Measurements from ENCODE around the gene AICDA.
"Not testable (repeated sequence)": the region's sequence is repeated elsewhere in the genome, so short reads cannot be mapped to it uniquely, and the experiment has no call there.

AICDA gene

DNA sequence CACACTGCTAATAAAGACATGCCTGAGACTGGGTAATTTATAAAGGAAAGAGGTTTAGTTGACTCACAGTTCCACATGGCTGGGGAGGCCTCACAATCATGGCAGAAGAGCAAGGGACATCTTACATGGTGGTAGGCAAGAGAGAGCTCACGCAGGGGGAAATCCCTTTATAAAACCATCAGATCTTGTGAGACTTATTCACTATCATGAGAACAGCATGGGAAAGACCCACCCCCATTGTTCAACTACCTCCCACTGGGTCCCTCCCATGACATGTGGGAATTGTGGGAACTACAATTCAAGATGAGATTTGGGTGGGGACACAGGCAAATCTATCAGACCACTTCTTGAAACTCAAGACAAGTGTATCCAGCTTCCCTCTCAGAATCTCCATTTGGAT, 1.2 kb upstream of the AICDA start:
- DNase-seq (ENCODE audit: low read depth in 1 of 2, low spot score in 1 of 2) = not testable (repeated sequence)

DNA sequence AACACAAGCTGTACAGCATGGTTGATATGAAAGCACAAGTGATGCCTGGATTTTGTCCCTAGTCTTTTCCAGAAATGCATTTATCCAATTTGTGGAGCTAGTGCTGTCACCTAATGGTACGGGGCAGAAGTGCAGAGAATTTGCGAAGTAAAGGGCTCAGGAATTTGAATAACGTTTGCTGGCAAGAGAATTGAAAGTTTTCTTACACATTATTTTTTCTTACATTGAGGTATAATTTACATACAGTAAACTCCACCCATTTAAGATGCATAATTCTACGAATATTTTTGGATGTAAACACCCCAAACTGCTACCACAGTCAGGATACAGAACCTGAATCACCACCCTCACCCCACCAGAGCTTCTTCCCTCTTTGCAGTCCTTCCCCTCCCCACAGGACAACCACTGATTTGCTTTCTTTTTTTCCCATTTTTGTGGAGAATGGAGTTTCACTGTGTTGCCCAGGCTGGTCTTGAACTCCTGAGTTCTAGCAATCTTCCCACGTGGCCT, 3.5 kb downstream of the AICDA start:
- DNase-seq (ENCODE audit: low read depth in 1 of 2, low spot score in 1 of 2) = no peak

DNA sequence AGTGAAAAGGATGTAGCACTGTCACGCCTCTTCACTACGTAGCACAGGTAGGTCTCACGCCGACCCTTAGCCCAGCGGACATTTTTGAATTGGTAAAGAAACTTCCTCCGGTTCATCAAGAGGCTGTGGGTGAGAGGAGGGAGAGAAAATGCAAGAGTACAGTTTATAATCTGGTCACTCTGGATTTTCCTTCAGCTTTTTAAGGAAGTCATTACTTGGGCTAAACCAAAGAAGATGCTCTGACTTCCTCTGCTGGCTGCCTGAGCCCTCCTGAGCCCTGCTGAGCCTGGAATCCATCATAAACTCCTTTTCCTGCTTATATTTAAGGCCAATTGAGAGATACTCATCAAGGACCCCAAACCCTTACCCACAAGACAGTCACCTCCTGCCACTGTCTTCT, 5.8 kb downstream of the AICDA start:
- no peak for DNase-seq (ENCODE audit: low read depth in 1 of 2, low spot score in 1 of 2)

DNA sequence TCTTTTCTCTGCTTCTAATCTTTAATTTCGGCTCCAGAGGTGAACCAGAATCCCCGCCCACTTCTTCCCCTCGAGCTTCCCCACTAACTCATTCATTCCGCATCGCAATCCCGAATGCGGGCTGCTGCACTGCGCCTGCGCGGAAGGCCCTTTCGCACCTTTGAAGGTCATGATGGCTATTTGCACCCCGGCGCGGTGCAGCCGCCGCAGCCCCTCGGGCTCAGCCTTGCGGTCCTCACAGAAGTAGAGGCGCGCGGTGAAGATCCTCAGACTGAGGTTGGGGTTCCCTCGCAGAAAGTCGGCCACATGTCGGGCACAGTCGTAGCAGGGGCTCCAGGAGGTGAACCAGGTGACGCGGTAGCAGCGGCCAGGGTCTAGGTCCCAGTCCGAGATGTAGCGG, 7.6 kb downstream of the AICDA start:
- no peak for DNase-seq (ENCODE audit: low read depth in 1 of 2, low spot score in 1 of 2)

DNA sequence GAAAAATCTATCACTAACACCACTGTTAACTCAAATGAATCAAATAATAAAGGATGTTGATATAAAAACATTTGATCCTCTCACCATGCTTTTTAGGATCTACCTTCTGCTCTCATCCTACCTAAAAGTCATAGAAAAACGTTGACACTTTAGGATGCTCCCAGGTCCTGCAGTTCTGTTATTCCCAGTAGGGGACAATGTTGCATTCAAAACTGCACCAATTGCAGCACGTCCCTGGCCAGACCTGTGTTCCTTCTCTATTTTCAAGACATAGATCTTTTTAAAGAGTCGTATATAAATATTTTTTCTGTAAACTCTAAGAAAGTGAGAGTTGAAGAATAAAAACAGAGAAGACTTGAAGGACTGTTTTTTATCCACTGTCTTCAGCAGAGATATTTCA, 8.8 kb downstream of the AICDA start:
- DNase-seq (ENCODE audit: low read depth in 1 of 2, low spot score in 1 of 2) = no peak

DNA sequence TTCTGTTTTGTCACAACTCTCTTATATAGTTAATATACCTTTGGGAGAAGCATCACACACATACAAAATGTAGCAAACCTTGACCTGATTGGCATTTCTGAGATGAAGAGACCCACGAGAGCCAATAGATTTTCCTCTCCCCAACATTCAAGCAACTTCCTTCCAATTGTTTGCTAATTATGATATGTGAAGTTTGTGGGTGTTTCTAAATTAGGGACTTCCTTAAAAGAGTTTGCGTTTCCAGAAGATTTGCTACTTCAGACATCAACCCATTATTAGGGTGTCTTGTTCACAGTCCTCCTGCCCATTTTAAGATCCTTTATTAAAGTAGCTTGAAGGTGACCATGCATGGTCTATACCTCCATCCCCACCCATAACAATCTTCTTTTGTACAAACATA, 9.4 kb downstream of the AICDA start:
- DNase-seq (ENCODE audit: low read depth in 1 of 2, low spot score in 1 of 2) = no peak

DNA sequence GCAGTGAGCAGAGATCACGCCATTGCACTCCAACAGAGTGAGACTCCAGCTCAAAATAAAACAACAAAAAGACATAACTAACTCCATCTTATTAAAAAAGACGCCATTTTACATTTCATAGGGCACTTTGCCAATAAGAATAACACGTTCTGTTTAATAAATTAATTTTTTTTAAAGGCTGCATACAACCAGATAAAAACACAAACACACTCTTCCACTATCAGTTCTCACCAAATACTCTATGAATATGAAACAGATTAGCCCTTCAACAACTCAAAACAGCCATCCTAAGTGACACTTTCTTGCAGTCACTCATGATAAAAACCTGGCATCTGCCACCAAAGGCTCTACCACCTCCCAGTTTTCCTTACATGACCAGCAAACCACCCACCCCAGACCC, 16.1 kb downstream of the AICDA start:
- DNase-seq (ENCODE audit: low read depth in 1 of 2, low spot score in 1 of 2) = no peak

DNA sequence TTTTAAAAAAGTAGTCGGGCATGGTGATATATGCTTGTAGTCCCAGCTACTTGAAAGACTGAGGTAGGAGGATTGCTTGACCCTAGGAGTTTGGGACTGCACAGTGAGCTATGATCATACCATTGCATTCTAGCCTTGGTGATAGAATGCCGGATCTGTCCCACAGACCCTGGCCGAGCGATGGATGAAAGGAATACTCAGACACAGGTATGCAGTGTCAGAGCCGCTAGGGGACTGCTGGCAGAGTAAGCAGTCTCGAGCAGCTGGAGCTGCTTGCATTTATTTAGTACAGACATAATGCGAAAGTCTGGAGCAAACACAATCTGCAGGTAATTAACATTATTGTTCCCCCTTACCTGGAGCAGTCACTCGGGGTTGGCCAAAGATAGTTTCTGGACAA, 18.6 kb downstream of the AICDA start:
- DNase-seq (ENCODE audit: low read depth in 1 of 2, low spot score in 1 of 2) = no peak

DNA sequence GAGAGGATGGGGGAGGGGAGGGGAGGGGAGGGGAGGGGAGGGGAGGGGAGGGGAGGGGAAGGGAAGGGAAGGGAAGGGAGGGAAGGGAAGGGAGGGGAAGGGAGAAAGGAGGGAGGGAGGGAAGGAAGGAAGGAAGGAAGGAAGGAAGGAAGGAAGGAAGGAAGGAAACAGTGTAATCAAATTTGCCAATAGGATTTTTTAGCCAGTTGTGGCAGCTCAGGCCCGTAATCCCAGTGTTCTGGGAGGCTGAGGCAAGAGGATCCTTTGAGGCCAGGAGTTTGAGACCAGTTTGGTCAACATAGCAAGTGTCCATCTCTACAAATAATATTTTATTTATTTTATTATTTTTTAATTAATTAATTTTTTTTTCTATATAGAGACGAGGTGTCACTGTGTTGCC, 19.4 kb downstream of the AICDA start:
- no peak for DNase-seq (ENCODE audit: low read depth in 1 of 2, low spot score in 1 of 2)

DNA sequence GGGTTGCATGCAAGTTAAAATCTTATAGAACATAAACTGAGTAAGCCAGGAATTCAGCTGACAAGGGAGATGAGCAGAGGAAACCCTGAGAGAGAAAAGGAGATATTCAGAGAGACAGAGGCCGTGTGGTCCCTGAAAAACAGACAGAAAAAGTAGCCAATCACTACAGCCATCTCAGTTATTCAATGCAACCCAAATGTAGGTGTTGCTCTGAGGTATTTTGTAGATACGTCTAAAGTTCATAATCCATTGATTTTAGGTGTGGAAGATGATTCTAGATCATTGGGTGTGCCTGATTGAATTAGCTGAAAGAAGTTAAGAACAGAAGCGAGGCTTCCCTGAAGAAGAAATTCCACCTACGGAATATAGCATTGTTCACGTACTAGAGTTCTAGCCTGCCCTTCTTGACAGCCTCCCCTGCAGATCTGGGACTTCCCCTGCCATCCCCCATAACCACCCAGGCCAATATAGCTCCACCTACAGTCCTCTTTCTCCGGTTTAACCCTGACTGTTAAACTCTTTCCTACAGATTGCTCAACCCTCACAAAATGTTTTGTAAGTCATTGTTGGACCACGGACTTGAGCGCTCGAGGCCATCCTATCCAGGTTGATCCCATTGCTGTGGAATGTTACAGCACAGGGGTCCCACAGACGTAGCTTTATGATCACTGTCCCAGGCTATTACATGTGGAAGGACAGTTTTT, 21.7 kb downstream of the AICDA start:
- DNase-seq (ENCODE audit: low read depth in 1 of 2, low spot score in 1 of 2) = no peak

DNA sequence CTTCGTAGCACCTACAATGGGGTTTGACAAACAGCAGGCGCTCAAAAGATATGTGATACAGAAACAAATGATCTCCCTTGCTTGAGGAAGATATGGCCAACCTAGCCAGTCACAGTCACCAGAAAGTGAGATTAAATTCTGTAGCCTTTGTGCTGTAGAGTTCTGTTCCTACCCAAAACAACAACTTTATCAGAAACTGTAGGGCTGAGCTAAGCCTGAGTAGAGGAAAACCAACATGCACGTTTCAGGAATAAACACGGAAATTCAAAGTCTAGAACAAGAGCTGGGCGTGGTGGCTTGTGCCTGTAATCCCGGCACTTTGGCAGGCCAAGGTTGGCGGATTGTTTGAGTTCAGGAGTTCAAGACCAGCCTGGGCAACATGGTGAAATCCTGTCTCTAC, 23.0 kb downstream of the AICDA start:
- DNase-seq (ENCODE audit: low read depth in 1 of 2, low spot score in 1 of 2) = no peak

DNA sequence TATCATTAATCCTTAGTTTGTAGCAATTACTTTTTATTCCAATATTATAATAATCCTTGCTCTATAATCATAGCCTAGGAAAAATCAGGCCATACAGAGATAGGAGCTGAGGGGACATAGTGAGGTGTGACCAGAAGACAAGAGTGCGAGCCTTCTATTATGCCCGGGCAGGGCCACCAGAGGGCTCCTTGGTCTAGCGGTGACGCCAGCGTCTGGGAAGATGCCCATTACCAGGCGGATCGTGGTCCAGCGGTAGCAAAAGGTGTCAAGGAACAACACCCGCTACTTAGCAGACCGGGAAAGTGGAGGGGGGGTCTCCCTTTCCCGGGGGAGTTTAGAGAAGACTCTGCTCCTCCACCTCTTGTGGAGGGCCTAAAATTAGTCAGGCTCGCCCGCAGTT, 28.2 kb downstream of the AICDA start:
- DNase-seq (ENCODE audit: low read depth in 1 of 2, low spot score in 1 of 2) = not testable (repeated sequence)

DNA sequence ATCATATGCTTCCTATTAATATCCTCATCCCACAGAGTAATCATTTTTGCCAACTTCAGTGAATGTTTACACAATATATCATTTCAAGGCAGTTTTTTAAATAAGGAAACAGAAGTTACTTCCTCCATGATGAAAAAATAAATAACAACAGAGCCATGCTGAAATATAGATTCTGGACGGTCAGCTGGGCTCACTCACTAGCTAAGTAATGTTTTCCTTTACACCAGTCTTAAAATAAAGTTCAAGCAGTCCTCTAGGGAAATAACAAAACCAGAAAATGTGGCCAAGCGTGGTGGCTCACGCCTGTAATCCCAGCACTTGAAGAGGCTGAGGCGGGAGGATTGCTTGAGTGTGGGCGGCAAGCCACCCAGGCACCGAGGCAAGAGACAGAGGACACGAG, 28.7 kb downstream of the AICDA start:
- DNase-seq (ENCODE audit: low read depth in 1 of 2, low spot score in 1 of 2) = no peak

DNA sequence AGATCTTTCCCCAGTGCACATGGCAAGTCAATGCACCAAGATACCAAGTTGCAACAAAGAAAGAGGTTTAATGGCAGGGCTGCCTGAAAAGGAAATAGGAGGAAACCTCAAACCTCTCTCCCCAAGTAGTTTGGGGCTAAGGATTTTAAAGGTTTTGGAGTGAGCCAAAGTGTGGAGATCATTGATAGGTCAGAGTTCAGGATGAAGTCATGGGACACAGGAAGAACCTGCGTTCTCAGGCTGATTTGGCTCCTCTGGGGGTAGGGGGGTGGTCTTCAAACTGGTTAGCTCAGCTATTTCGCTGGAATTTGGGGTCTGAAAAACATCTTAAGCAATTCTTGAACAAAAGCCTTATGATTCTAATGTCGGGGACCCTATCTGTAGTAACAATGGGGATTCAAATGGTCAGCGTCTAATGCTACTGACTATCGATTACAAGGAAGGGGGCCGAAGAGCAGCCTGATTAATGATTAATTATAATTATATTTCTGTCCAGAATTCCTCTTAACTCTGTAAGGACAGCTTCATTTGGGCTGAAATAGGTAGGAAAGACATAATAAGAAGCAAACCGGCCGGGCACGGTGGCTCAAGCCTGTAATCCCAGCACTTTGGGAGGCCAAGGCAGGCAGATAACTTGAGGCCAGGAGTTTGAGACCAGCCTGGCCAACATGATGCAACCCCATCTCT, 31.4 kb downstream of the AICDA start:
- no peak for DNase-seq (ENCODE audit: low read depth in 1 of 2, low spot score in 1 of 2)

DNA sequence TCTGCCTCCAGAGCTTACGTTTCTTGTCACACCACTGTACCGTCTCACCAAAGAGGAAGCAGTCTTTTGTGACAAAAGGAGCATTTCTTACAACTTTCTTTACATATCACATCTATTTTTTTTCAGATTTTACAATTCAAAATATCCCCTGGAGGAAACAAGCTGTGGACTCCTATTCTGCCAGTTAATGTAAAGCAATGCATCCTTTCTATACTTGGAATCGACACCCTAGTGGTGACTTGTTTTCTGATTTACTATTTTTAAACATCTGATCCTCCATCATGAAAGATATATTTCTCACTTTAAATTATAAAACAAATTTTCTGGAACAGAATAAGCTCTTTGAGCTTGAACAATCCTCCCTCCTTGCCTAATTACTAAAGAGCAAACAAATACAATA, 34.8 kb downstream of the AICDA start:
- DNase-seq (ENCODE audit: low read depth in 1 of 2, low spot score in 1 of 2) = no peak

DNA sequence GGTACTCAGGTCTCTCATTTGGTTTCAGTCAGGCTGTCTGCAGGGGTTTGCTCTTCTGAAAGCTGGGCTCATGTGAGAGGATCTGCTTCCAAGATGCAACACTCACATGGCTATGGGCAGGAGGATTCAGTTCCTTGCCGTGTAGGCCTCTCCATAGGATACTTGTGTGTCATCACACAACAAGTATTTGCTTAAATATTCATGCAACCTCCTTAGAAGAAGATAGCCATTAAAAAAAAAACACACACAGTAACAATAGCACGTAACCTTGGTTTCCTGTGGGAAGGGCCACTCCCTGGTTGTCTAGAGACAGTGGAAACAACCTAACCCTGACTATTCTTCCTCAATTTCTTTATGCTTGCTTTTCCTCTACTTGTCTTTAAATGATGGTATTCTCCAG, 40.2 kb downstream of the AICDA start:
- no peak for DNase-seq (ENCODE audit: low read depth in 1 of 2, low spot score in 1 of 2)

DNA sequence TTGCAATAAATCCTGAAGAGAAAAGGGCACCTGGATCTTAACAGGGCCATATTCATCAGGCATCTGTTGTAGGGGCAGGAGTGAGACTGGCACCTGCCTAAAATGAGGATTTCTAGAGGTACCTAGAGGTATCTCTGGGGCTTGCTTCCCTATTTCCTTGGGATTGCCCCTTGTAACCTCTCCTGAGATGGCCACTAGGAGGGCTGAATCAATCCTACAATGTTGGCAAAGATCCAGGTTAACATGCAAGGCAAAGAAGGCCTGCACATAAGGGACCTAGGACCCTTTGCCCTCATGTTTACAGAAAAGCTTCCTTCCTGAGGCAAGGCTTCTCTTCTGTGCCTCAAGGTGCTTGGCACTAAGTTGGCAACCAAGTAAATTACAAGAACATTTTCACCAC, 46.1 kb downstream of the AICDA start:
- DNase-seq (ENCODE audit: low read depth in 1 of 2, low spot score in 1 of 2) = no peak

DNA sequence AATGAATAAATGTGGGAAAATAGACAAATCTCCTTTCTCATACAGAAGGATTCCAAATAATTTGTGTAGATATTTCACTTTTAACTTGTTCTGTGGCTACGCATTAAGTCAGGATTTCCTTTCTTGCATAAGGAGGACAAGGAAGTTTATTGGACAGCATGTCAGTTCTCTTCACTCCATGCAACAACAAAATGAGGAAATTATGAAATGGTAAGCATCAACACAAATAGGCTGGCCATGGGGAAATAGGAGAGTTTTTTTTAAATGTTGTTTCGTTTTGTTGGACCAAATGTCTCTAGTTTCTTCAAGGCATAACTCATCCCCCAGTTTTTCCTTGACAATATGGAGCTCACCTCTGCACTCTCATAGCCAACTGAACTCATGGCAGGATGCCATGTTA, 46.6 kb downstream of the AICDA start:
- not testable (repeated sequence) for DNase-seq (ENCODE audit: low read depth in 1 of 2, low spot score in 1 of 2)

DNA sequence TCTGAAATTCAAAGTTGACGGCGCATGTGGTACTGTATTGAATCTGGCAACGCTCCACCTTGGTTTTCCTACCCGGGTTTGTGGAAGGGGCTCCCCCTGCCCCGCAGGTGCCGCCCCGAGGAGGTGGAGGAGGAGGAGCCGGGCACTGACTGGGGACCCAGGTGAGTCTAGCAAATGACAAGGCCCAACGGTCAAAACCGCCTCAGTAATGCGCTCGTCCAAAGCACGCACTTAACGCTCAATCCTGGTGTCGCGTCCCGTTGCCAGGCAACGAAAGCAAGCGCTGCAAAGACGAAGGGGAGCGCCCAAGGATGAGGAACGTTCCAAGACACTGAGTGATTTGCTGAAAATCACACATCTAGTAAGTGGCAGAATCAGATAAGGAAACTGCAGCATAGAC, 48.0 kb downstream of the AICDA start:
- no peak for DNase-seq (ENCODE audit: low read depth in 1 of 2, low spot score in 1 of 2)

DNA sequence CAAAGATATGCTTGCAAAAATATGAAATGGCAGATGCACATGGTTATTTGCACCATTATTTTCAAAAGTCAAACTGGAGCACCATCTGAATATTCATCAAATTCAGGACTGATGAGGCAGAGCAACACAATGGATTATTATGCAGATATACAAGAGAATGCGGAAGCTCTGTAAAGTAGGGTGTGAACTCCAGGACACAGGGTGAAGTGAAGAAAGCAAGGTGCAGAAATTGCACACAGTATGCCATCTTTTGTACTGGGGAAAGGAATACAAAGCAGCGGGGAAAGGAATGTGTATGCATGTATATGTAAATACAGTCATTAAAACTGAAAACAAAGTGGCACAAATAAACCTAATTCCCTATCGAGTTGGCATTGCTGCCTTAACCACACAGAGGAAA, 49.3 kb downstream of the AICDA start:
- DNase-seq (ENCODE audit: low read depth in 1 of 2, low spot score in 1 of 2) = no peak

DNA sequence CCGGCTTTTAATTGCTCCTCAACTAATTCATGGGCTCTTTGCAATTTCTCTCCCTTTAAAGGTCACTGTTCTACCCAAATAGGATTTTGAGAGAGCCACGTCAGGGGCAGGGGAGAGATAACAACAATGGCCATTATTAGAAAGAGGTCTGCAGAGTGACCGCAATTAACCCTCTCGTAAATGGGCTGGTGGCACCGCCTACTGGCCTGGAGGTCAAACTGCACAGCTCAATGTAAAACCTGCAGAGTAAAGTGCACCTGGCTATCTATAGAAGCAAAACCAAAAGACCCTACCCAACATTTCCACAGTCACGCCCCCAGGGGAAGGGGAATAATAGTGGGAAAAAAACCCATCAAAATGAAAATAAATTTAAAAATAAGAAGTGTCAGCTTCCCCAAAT, 50.3 kb downstream of the AICDA start:
- DNase-seq (ENCODE audit: low read depth in 1 of 2, low spot score in 1 of 2) = no peak

DNA sequence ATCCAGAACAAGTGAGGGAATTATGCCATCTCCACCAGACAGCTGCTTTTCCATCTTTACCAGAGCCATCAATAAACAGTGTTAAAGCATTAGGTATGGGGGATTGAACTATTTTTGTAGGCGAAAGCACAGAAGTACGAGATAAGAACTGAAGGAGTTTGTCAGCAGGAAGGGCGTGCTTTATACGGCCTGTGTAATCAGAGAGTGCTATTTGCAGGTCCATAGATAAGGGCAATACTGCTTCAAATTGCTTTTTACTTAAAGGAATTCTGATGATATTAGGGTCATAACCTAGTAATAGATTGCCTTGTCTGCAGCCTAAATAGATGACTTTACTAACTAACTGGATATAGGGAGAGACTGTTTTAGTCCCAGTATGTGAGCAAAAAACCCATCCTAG, 51.6 kb downstream of the AICDA start:
- no peak for DNase-seq (ENCODE audit: low read depth in 1 of 2, low spot score in 1 of 2)

DNA sequence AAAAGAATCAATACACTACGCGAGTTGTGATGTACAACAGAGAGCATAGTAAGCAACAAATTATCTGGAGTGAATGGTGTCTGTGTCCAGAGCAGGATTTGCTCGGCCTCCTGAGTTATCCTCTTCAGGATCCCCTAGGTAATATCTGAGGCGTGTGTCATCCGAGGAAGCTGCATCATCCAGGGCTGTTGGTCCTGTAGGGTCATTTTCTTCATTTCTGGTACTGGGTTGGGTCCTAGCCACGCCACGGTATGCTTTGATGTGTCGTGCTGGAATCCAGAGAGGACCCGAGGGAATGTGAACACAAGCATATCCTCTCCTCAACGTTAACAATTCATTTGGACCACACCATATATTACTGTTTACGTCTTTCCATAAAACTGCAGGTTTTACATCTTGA, 53.0 kb downstream of the AICDA start:
- no peak for DNase-seq (ENCODE audit: low read depth in 1 of 2, low spot score in 1 of 2)

All from activated CD4-positive, alpha-beta T cell treated with anti-CD3 and anti-CD28 coated beads, Interleukin-2, amount 50 U/mL, for 24 hours (primary cell).